HG03280 (cell line): Measurements from ENCODE around the gene MAF.

Experiments
- ATAC-seq: cut with Tn5 transposase; IDR thresholded peaks from one replicate; pipeline ENCODE4 v1.9.1; 2021; ENCODE audit warnings: mild to moderate bottlenecking, moderate library complexity; ENCODE audit not compliant: unreplicated experiment

MAF gene

DNA sequence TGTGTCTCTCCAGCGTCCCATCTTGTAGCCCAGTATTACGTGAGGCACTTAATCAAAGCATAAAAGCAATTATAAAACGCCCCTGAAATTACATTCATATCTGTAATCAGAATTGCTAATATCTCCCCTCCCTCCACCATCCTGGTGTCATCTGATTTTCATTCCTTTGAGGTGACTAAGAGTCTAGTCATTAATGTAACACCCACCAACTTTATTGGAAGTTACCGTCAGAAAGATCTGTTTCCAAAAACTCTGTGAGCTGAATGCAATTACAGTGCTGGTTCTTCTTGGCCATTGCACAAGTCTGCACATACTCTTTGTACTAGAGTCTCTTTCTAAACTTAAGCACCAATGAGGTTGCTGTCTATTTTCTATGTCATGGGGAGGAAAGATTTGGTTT is 12.5 kb upstream of the MAF start:
- no peak for ATAC-seq

DNA sequence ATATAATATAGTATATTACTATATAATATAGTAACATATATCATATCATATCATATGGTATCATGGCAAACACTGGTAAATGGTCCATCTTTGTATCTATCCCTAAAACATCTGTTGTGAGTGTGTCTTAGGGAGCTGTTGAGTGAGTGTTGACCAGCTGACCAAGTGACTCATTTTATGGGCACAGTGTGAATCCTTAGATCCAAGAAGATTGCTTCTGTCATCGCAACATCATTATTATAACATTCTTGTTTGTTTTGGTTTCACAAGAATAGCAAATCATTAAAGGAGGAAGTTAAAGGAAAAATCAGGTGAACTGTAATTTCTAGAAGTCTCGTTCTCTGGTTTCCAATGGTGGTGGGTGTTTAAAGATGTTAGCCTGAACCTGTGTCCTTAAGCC is 11.7 kb upstream of the MAF start:
- ATAC-seq: no peak

DNA sequence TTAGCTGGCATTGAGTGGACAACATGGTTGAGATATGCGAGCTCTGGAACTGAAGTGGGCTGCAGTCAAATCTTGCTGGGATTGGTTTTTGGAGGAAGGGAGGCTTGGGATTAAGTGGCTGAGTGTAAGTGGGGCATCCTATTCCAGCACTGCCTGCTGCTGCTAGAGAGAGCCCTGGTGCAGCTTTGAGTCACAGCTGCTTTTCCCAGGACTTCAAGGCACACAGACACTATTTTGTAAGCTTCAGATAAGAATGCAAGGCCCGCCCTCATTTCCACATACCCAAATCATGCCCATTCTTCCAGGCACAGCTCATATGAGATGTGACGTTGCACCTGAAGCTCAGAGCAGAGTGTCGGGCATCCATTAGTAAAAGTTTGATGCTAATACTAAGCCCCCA is 10.2 kb upstream of the MAF start:
- ATAC-seq: no peak

DNA sequence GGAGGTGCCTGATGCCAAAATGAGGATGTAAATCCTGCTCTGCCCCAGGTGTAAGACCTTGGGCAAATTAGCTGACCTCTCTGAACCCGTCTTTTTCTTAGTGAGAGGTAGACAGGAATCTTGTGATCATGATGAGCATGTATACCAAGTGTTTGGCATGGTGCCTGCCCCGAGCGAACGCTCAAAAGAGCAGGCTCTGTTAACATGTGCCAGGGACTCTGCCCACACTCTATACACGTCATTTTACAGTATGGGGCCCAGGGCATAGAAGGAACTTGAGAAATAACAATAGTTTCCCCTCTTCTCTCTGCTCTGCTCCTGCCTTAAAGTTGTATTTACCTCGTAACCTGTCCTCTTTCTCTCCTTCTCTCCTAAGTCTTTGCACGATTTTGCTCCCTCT is 9.3 kb upstream of the MAF start:
- no peak for ATAC-seq

DNA sequence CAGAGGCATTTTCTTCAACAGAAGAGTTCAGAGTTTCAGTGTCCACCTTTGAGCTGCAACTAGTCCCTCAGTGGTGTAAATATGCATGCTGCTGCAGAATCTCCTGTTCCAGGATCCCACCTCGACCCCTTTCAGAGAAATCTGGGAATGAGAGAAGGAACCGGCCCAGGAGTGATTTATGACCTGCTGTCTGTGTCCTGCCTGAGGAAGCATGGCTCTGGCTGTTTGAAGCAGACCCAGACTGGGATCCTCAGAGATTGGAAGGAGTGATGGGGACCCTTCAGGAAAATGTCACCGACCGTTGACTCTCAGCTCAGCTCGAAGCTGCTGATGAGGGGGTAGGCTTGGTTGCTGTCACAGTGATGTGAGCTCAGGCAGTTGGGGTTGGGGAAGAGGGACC is 8.4 kb upstream of the MAF start:
- no peak for ATAC-seq

DNA sequence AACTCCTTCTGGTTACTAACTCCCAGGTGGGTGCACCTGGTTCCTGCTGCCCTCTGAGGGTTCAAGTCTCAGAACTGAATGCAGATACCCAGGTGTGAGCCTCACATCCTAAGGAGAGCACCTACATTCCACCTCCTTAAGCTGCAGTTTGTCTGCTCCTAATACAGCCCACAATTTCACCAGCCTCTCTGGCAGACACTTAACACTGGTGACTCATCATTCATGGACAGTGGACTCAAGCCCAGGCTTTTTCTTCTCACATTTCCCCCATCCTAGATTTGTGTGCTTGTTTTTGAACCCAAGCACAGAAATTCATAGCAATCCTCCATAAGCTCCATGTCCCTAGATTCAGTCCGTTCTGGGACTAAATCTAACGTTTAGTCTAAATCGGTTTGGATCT is 7.0 kb upstream of the MAF start:
- ATAC-seq: no peak

DNA sequence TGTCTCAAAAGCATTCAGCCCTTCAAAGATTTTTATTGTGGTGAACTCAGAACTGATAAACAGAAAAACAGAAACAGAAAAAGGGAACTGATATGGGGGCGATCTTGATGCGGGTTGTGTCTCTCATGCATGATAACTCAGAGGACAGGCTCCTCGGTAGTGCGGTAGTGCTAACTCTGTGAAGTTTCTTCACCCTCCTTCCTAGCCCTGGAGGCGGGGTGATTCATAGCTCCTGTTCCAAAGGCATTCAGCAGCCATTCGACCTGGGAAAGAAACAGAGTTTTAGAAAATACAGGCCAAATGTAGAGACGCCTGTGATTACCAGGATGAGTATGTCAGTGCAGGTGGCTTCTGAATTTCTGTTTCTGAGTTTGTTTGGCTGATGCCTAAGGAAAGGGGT is 5.5 kb upstream of the MAF start:
- peak; percentile 82 for ATAC-seq

DNA sequence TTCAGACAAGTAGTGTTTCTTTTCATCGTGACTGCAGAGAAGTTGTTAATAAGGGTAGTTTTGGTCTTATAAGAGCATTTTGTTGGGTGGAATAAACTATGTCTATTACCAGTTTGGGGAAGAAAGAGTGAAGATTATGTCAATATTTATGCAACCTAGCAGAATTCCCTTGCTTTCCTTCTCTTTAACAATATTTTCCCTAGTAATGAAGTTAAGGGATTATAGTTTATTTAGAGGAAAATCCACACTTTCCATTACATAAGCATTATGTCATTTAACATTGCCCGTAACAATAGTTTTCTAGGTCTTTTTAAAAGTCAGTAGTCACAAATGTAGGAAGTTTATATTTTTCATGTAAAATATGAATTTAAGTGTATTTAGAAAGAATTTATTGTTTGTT is 2.5 kb upstream of the MAF start:
- ATAC-seq: no peak

DNA sequence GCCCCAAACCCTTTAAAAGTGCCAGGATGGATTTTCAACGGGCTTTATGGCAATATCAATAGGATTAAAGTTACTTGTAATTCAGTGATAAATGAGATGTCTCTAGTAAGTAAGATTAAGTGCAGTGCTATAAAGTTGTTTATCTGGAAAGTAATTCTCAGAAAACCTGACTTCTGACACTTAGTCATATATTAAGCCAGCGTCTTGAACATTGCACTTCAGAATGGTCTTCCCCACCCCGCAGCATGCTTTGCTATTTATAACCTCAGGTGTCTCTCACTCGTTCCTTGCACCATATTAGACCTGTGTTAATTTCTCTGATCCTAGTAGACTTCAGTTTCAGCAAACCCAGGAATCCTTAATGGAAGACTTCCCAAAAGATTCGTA is 2.1 kb upstream of the MAF start:
- ATAC-seq: no peak

DNA sequence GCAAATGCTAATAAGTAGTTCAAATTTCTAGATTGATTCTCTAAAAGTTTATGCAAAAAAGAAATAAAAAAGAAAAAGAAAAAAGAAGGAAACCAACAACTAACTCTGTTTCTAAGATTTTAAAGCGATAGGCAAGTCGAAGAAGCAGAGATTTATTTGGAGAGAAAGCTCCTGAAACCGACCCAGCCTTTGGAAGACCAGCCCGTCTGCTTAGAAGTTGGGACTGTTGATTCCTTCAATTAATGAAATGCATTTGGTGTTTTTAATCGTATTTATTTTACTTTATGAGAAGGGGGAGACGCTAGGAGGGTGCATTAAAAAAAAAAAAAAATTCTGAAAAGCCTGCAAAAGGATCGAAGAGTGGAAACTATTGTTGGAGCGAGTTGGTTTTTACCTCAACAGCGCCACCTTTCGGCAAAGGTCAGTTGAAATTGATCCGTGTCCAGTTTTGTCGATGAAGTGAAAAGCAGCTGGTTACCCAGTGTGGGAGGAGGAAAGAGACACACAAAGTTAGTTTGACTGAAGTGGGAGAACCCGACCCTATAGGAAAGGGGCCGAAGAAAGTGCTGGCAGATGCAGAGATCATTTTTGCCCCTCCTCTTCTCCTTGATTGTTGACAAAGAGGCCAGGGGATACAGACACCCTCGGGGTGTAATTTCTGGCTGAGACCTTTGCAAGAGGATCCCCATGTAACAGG is 1.5 kb upstream of the MAF start:
- ATAC-seq: no peak

DNA sequence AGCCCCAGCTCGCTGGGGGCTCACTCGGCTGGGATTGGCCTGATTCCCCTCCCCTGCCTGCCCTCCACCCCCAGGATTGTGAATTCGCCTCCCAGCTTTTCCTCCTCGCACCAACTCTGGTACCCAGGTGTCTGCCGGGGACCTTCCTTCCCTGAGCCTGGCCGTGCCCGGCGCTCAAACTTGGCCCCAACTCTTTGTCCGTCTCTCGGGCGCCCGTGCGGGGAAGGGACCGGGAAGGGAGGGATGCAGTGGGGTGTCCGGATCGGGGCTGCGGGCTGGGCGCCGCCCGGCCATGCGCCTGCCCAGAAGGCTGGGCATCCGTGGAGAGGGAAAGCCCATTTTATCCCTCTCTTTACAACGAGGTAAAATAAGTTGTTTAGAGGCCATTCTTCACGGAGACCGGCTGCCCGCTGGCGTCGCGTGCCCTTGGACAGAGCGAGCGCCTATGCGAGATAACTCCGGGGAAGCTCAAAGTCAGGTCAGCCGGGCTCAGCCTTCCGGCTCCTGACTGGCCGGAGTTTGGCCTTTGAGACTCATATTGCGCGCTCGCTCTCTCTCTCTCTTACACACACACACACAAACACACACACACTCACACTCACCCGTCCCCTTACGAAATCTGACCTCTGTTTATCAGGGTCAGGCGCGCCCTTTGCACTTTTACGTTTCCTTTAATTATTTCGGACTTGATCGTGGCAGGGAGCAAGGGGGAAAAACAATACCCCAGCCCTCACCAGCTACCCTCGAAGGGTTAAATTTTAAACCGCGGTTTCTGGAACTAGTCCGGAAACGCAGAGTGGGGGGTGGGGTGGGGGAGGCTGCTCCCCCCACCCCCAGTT is 774 bp upstream of the MAF start:
- ATAC-seq: no peak

DNA sequence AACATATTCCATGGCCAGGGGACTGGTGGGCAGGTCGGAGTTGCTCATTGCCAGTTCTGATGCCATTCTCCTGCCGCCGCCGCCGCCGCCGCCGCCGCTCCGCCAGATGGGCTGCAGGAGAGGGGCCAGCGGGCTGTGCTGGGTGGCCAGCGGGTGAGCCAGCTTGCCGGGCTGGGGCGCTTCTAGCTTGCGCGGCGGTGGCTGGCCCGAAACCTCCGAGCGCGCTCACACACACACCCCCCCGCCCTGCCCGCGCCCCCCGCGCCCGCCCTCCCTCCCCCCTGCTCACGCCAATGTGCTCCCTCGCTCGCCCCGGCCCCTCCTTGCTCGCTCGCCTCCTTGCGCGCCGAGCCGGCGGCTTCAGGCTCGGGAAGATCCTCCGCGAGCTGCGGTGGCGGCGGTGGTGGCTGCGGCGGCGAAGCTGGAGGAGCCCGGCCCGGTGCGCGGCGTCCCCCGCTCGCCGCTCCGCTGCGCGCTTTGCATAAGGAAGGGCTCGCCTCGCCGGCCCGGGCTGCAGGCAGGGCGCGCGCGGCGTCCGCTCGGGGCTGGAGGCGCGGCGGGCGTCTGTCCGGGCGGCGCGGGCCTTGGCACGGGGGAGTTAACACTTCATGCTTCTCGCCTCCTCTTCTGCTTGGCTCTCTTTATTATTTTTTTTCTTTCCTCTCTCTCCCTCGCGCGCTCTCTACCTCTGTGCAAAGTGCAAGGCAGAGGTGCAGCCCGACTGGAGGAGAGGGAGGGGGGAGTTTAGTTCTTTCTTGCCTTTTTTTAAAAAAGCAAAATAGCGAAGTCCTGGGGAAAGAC is 500 bp downstream of the MAF start:
- peak; percentile 52 for ATAC-seq

DNA sequence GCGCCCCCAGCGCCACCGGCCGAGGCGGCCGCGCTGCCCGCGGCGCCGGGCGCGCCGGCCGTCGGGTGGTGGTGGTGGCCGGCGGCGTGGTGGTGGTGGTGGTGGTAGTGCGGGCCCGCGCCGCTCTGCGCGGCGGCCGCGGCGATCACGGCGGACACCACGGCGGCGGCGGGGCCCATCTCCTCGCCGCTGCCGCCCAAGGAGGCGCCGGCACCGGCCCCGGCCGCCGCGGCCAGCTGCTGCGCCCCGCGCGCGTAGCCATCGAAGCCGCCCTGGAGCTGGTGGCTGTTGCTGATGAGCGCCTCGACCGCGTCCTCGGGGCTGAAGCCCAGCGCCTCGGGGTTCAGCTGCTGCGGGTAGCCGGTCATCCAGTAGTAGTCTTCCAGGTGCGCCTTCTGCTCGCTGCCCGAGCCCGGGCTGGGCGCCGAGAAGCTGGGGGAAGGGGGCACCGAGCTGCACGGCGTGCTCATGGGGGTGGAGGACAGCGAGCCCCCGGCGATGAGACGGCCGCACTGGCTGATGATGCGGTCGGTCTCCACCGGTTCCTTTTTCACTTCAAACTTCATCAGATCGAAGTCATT is 1.2 kb downstream of the MAF start:
- ATAC-seq: no peak

DNA sequence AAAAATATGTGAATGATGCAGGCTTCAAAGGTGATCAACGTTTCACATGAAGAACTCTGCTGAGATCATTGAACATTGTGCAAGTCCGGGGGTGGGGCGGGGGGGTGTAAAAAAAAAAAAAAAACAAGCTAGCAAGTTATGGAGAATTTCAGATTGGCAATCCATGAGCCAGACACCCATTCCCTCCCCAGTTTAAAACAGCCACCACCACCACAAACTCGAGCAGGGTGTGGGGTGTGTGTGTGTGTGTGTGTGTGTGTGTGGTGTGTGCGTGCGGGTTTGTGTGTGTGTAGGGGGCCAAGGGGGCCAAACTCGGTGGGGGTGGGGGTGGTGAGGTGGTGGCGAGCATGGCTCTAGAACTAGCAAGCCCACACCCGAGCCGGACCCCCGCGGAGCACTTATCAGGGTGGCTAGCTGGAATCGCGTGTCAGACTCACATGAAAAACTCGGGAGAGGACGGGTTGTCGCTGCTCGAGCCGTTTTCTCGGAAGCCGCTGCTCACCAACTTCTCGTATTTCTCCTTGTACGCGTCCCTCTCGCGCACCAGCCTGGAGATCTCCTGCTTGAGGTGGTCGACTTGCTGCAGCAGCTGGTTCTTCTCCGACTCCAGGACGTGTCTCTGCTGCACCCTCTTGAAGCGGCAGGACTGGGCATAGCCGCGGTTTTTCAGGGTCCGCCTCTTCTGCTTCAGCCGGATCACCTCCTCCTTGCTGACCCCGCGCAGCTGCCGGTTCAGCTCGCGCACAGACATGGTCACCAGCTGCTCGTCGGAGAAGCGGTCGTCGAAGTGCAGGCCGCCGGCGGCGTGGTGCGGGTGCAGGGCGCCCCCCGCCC is 2.0 kb downstream of the MAF start:
- ATAC-seq: no peak

DNA sequence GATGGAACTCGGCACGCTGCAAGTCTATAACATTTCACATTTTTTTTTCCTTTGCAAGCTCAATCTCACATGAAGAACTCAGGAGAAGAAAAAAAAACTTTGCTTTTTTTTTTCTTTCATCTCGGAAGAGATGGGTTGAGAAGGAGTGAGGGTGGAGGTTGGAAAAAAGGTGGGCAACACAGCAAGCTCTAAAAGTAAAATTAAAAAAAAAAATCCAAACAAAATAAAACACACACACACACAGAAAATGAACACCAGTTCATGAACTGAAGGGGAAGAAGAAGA is 2.5 kb downstream of the MAF start:
- no peak for ATAC-seq

DNA sequence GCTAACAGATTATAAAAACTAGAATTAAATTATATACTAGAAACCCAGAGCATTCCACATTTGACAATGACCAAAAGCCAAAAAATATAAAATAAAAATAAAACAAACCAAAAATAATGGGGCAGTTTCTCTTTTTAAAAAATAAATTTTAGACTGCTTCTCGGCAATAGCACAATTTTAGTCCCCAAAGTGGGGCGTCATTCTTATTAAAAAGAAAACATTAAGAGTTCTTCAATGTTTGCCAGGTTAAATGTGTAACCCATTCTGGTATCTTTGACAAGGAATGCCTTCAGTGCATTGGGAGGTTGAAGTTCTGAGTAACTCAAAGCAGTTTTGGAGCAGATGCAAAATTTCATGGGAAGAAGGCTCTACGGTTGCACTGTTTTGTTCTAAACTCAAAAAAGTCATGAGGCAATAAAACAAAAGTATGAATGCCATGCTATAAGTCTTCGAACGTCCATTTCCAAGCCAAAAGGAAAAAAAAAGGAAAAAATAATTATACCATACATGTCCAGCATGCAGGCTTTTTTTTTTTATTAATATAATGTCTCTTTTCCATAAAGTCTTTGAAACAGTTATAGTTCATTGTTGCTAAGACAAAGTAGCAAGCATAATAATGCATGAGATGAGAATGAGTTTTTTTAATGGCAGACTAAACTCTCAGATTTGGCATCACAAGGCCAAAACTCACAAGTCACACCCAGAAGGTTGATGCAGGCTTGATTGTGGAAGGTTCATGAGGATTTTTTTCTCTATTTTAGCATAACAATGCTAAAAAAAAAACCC is 3.1 kb downstream of the MAF start:
- no peak for ATAC-seq

DNA sequence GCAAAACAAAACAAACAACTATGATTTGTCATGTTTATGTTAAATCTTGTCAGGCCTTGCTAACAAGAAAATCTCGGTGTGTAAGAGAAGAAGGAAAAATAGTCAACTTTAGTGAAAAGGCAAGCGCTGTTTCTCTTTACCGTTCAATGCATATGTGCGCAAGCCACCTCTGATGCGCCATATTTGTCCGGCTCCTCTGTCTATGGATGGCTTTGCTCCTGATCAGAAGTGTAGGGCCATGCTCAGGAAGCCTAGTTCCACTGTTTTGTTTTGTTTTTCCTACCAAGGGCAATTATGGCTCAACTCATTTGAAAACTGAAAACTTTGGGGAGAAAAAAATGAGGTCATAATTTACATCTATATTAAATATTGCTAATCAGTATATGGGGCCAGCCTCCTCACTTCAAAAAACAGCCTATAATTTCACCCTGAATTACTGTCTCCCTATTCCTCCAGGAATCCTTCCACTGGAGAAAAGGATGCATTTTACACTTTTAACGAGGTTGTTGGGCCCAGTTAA is 4.5 kb downstream of the MAF start:
- ATAC-seq: no peak

DNA sequence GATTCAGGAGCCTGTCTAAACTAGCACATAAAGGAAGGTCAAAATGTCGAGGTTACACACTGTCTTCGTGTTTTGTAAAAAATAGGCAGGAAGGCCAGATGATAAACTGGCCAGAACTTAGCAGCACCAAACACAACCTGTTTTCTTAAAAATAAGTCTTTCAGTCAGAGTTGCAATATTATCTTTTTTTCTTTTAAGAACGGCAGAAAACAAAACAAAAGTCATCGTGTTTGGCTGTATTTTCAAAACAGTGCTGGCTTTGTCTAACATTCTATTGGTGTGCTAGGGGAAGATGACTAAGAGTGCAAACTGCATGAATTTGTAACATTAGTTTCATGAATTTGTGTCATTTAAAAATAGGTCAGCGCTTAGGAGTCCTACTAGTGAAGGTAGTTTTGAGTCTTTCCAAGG is 5.3 kb downstream of the MAF start:
- no peak for ATAC-seq

DNA sequence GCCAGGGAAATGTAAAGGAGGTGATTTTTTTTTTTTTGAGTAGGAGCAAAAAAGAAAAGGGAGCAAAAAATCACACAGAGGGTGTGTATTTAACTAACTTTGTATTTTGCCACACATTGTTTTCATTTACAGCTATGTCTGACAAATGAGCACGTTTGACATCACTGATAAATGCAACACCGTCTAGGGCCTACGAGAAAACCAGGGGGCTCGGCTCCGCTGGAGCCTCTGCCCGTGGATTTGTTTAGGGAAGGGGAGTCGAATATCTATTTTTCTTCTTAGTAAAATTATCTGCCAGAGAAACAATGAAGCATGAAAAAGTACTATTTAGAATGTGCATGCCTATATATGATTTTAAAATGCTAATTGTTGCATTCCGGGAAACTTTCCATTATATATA is 6.8 kb downstream of the MAF start:
- ATAC-seq: no peak

DNA sequence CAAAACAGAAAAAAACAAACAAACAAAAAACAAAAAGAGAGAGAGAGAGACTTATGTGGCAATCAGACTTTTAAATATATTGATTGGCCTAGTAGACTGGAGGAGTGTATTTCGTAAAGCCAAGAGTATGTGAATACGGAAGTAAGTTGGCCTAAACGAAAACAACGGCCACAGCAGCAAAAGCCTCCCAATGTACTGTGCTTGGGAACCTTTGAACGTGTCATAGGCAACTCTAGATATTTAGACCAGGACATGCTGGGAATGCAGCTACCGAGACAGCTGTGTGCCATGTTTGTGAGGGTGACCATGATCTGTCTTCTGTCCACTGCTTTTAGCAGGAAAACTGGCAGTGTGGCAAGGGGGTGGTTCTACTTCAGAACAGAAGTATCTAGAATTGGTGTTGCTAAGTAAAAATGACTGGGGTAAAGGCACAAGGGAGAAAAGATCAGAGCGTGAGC is 7.4 kb downstream of the MAF start:
- ATAC-seq: no peak
